B cell (primary cell): Measurements from ENCODE around the gene ATF3. TPM values are rescaled to one million over a fixed set of nuclear protein-coding genes. Genes with fewer than 3 reads are reported as not detected.
A peak's percentile ranks its signal among the peaks of the same experiment; 100 is the strongest.

ENCODE experiments used
- ATAC-seq: fragments of 200-7000 bp; cut with Tn5 transposase; one replicate; pipeline ENCODE4 v1.10.0; 2021; ENCODE audit warnings: low read depth, mild to moderate bottlenecking, moderate number of reproducible peaks, moderate library complexity
- CTCF ChIA-PET: fragments of 350-600 bp; sonication (Branson Sonifier 250); formaldehyde crosslinking; loops from one replicate; lab custom pipeline; 2021; ENCODE audit warnings: antibody characterized with exemption, inconsistent platforms; lab: Charles Lee
- POLR2A ChIA-PET: fragments of 350-600 bp; sonication (Branson Sonifier 250); formaldehyde crosslinking; loops from one replicate; lab custom pipeline; 2021; ENCODE audit warnings: antibody characterized with exemption; lab: Charles Lee
- DNase-seq: peaks from one replicate; pipeline ENCODE4 v3.0.0; 2013
- H2AFZ ChIP-seq: 2 replicates; pipeline ENCODE4 v1.6.1; 2012; ENCODE audit warnings: mild to moderate bottlenecking, low read depth, low read length; ENCODE audit not compliant: insufficient read depth, poor library complexity, severe bottlenecking
- H3K27ac ChIP-seq, 2 donors: 1 replicate in 1 of 2; 2 replicates in 1 of 2; pipeline ENCODE4 v1.5.1; 2012 to 2013; ENCODE audit warnings: low read length in 2 of 2, mild to moderate bottlenecking in 2 of 2, moderate library complexity in 1 of 2
- H3K27me3 ChIP-seq, 4 experiments: fragments of 200-600 bp in 1 of 4; sonication (generic) in 1 of 4; replicated peaks in 1 of 4; 1 replicate in 2 of 4; 2 replicates in 2 of 4; pipeline versions ENCODE4 v1.6.1 to v1.7.0; 2013 to 2016; ENCODE audit warnings: low read length in 3 of 4, mild to moderate bottlenecking in 2 of 4, mixed read lengths in 1 of 4, moderate library complexity in 1 of 4; ENCODE audit not compliant: insufficient read depth in 4 of 4, control insufficient read depth in 3 of 4; ENCODE audit errors: control extremely low read depth in 1 of 4
- H3K36me3 ChIP-seq, 2 experiments: replicated peaks in 1 of 2; 1 replicate in 1 of 2; 2 replicates in 1 of 2; pipeline versions ENCODE4 v1.6.1 to v1.7.1; 2013; ENCODE audit warnings: low read length in 1 of 2; ENCODE audit not compliant: insufficient read depth in 2 of 2, control insufficient read depth in 1 of 2; ENCODE audit errors: control extremely low read depth in 1 of 2, extremely low read depth in 1 of 2
- H3K4me1 ChIP-seq, 2 donors: fragments of 200-600 bp in 1 of 2; sonication (generic) in 1 of 2; 1 replicate in 1 of 2; 2 replicates in 1 of 2; pipeline versions ENCODE4 v1.5.1 to v1.6.1; 2013 to 2017; ENCODE audit warnings: low read length in 2 of 2; ENCODE audit not compliant: control insufficient read depth in 2 of 2, insufficient read depth in 2 of 2
- H3K4me2 ChIP-seq: replicated peaks from 2 replicates; pipeline ENCODE3; 2012; ENCODE audit warnings: mild to moderate bottlenecking, low read depth, low read length; ENCODE audit not compliant: poor library complexity, severe bottlenecking
- H3K4me3 ChIP-seq, 5 experiments: fragments of 200-600 bp in 1 of 5; sonication (generic) in 1 of 5; 1 replicate in 3 of 5; 2 replicates in 2 of 5; pipeline versions ENCODE4 v1.5.1 to v1.7.0; 2011 to 2016; ENCODE audit warnings: low read length in 4 of 5, mild to moderate bottlenecking in 4 of 5, low read depth in 2 of 5, control low read depth in 1 of 5, moderate library complexity in 1 of 5; ENCODE audit not compliant: insufficient read depth in 1 of 5; ENCODE audit errors: control extremely low read depth in 1 of 5, extremely low read depth in 1 of 5
- H3K79me2 ChIP-seq: fragments of 200-600 bp; sonication (generic); one replicate; pipeline ENCODE4 v1.6.0; 2016; ENCODE audit warnings: low read length; ENCODE audit not compliant: control insufficient read depth, insufficient read depth
- H3K9ac ChIP-seq: fragments of 200-600 bp; sonication (generic); 2 replicates; pipeline ENCODE4 v1.6.1; 2017; ENCODE audit warnings: mild to moderate bottlenecking, low read length, moderate library complexity
- H3K9me3 ChIP-seq, 3 donors: one replicate each; pipeline versions ENCODE4 v1.6.1 to v1.7.1; 2013; ENCODE audit warnings: low read length in 2 of 3; ENCODE audit not compliant: control insufficient read depth in 2 of 3, insufficient read depth in 1 of 3; ENCODE audit errors: control extremely low read depth in 1 of 3
- H4K20me1 ChIP-seq: 2 replicates; pipeline ENCODE4 v1.6.0; 2012; ENCODE audit warnings: mild to moderate bottlenecking, low read length; ENCODE audit not compliant: insufficient read depth, control insufficient read depth, poor library complexity, severe bottlenecking
- H3K27ac Mint-ChIP-seq: one replicate; pipeline ENCODE4 v1.8.0; 2021; ENCODE audit warnings: mixed read lengths
- H3K27me3 Mint-ChIP-seq: one replicate; pipeline ENCODE4 v1.8.0; 2021; ENCODE audit warnings: mixed read lengths
- H3K4me1 Mint-ChIP-seq: one replicate; pipeline ENCODE4 v1.8.0; 2021; ENCODE audit warnings: mixed read lengths
- H3K4me3 Mint-ChIP-seq: one replicate; pipeline ENCODE4 v1.8.0; 2021; ENCODE audit warnings: mixed read lengths
- H3K9me3 Mint-ChIP-seq: one replicate; pipeline ENCODE4 v1.8.0; 2022; ENCODE audit warnings: mixed read lengths; ENCODE audit not compliant: insufficient read depth
- EZH2 ChIP-seq: IDR thresholded peaks from 2 replicates; pipeline ENCODE4 v1.6.1; 2012; ENCODE audit warnings: borderline replicate concordance, low read depth, mild to moderate bottlenecking, moderate library complexity, low read length; ENCODE audit not compliant: insufficient read depth, poor library complexity, severe bottlenecking
- WGBS: methylation state at CpG from one replicate; pipeline ENCODE4 v1.1.5; 2013; ENCODE audit warnings: missing lambda C conversion rate; ENCODE audit not compliant: insufficient coverage; 5-methylcytosine and 5-hydroxymethylcytosine counted together
- intact Hi-C: fragments of 100-400 bp; cut with micrococcal nuclease; formaldehyde crosslinking; loops from one replicate; pipeline ENCODE4 v1.10.0; 2022
- polyA plus RNA-seq: library from polyadenylated mRNA; depleted of rRNA; stranded (reverse); fragments of >200 nt; gene quantifications from 2 replicates; pipeline ENCODE4 v1.2.3, GENCODE V29; 2012
- total RNA-seq, 2 donors: library from RNA; stranded (reverse); fragments of 120-200 nt in 1 of 2; gene quantifications; 1 replicate in 1 of 2; 2 replicates in 1 of 2; pipeline versions ENCODE4 v1.2.3 to v1.2.4, GENCODE V29; 2013 to 2022
- TF ChIP-seq, protein P1 (sequence below): fragments of 200-600 bp; IDR thresholded peaks from one replicate; pipeline ENCODE4 v1.8.0; 2022; ENCODE audit warnings: antibody characterized with exemption, mild to moderate bottlenecking

The ATF3 gene
- total and polyA plus RNA-seq, 2 donors (not counting 1 experiment from before 2014, with no cell fraction given), result 4.5 to 42.3 TPM

DNA sequence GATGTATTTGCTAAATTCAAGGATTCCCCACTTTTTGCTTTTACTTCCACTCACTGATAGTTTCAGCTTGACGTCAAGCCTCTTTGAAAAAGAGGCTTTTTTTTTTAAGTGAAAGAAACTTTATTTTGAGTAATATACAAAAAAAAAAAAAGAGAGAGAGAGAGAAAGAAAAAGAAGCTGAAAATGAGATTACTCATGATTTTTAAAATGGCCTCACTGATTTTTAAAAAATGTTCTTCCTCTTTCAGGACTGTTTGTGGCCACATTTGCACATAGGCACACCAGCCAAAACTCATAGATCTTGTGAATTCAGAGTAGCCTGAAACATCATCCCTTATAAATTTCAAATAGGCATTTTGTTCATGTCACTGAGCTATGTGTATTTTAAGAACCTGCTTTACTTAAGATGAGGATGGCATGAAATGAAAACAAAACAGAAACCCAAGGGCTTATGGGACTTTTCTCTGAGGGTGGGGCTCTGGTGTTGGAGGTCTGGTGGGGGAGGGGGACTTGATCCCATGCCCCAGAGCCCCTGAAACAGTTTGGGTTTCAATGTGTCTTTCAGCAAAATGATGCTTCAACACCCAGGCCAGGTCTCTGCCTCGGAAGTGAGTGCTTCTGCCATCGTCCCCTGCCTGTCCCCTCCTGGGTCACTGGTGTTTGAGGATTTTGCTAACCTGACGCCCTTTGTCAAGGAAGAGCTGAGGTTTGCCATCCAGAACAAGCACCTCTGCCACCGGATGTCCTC, 6.1 kb downstream of the ATF3 start:
- H3K4me1 ChIP-seq, result peaks cover 5 to 15% of the 10 kb centered on the region in 2 donors
- H2AFZ ChIP-seq, result no peak overlapping the region
- 87% methylated on average over 4 of the region's 5 CpGs for WGBS
- Mint-ChIP-seq H3K4me1 (peaks cover 10% of the 10 kb centered on the region), H3K4me3 (no peak overlapping the region), H3K27ac (no peak overlapping the region), H3K27me3 (peaks cover 11% of the 10 kb centered on the region), H3K9me3 (no peaks in the 10 kb centered on the region)
- DNase-seq (peak; percentile 32), ATAC-seq (no peak)
- H3K79me2 ChIP-seq, result no peaks in the 10 kb centered on the region
- no peaks in the 10 kb centered on the region for H4K20me1 ChIP-seq
- H3K36me3 ChIP-seq, result no peaks in the 10 kb centered on the region
- H3K9ac ChIP-seq, result no peak overlapping the region
- ChIA-PET POLR2A (no interaction called here), CTCF (interaction anchor here (0.6 to 1.8 kb wide), 4 partner anchors 16 to 380 kb away, joined by 3 to 5 read pairs (median 4); no protein-coding TSS in a partner anchor)
- H3K27me3 ChIP-seq, result peaks cover 0 to 15% (median 7%) of the 10 kb centered on the region in 4 experiments
- TF ChIP-seq, protein P1, sequence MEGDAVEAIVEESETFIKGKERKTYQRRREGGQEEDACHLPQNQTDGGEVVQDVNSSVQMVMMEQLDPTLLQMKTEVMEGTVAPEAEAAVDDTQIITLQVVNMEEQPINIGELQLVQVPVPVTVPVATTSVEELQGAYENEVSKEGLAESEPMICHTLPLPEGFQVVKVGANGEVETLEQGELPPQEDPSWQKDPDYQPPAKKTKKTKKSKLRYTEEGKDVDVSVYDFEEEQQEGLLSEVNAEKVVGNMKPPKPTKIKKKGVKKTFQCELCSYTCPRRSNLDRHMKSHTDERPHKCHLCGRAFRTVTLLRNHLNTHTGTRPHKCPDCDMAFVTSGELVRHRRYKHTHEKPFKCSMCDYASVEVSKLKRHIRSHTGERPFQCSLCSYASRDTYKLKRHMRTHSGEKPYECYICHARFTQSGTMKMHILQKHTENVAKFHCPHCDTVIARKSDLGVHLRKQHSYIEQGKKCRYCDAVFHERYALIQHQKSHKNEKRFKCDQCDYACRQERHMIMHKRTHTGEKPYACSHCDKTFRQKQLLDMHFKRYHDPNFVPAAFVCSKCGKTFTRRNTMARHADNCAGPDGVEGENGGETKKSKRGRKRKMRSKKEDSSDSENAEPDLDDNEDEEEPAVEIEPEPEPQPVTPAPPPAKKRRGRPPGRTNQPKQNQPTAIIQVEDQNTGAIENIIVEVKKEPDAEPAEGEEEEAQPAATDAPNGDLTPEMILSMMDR, result no peak
- TF ChIP-seq EZH2, result no peak
- intact Hi-C loops, result no loop called here
- no peak overlapping the region for H3K27ac ChIP-seq
- no peaks in the 10 kb centered on the region for H3K9me3 ChIP-seq
- no peak overlapping the region for H3K4me2 ChIP-seq
- no peak overlapping the region for H3K4me3 ChIP-seq

DNA sequence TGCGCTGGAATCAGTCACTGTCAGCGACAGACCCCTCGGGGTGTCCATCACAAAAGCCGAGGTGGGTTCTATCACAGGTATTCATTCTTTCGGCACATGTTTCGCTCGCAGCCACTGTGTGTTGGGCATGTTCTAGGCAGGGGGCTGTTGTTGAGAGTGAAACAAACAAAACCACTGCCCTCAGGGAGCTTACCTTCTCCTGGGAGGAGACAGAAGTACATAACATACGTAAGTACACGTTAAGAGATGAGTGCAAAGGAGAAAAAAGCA, 6.6 kb downstream of the ATF3 start:
- Histone ChIP-seq H4K20me1 (no peaks in the 10 kb centered on the region), H3K9ac (no peak overlapping the region), H3K4me2 (no peak overlapping the region), H3K27me3 (peaks cover 0 to 10% (median 4%) of the 10 kb centered on the region in 4 experiments), H3K36me3 (no peaks in the 10 kb centered on the region), H2AFZ (no peak overlapping the region), H3K27ac (no peak overlapping the region), H3K9me3 (no peaks in the 10 kb centered on the region), H3K4me1 (peaks cover under 1 to 12% of the 10 kb centered on the region in 2 donors), H3K79me2 (no peaks in the 10 kb centered on the region), H3K4me3 (no peak overlapping the region)
- no peak for TF ChIP-seq EZH2
- TF ChIP-seq, protein P1, result no peak
- ChIA-PET POLR2A (no interaction called here), CTCF (interaction anchor here (1.8 kb wide), 1 partner anchor 15 kb away, joined by 5 read pairs; no protein-coding TSS in a partner anchor)
- Mint-ChIP-seq H3K4me3 (no peak overlapping the region), H3K4me1 (peaks cover 5% of the 10 kb centered on the region), H3K9me3 (no peaks in the 10 kb centered on the region), H3K27me3 (peaks cover 6% of the 10 kb centered on the region), H3K27ac (no peak overlapping the region)
- no peak for ATAC-seq
- intact Hi-C loops, result no loop called here
- no peak for DNase-seq
- 99% methylated on average over 9 of the region's 9 CpGs for WGBS
